ENCODE data around the gene FOXP1.

DNA sequence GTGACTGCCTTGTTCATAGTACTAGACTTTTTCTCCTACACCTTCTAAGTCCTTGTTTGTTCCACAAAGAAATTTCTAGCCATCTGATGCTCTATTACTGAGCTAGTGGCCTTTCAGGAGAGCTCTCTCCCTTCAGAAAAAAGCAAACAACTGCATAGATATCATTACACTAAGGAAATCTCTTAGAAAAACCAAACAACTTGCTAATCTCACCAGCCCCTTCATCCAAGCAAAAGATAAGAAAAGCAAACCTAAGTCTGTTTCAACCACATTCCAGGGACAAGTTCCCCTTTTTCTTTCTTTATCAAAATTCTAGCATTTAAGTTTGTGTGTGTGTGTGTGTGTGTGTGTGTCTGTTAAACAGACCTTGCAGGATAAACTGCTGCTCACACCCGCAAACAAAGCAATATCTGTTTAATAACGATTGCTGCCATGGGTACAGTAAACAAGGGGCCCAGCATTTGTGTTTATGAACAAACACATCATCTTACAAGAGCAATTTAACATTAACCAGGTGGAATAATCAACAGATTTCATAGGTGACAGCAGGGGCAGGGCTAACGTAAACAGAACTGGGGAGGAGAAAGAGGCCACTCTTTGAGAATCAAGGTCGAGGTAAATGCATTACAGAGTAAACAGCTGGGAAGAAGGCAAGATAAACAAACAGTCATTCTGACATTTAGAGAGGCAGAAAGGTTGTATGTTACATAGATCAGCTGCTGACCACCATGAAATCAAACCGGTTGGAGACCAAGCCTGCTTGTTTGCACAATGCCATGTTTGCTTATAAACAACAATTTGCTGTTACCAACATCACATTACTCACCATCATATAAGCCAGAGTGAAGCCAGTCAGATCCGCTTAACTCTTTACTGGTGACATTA, 375.1 kb downstream of the FOXP1 start:
- TF ChIP-seq, protein P1, sequence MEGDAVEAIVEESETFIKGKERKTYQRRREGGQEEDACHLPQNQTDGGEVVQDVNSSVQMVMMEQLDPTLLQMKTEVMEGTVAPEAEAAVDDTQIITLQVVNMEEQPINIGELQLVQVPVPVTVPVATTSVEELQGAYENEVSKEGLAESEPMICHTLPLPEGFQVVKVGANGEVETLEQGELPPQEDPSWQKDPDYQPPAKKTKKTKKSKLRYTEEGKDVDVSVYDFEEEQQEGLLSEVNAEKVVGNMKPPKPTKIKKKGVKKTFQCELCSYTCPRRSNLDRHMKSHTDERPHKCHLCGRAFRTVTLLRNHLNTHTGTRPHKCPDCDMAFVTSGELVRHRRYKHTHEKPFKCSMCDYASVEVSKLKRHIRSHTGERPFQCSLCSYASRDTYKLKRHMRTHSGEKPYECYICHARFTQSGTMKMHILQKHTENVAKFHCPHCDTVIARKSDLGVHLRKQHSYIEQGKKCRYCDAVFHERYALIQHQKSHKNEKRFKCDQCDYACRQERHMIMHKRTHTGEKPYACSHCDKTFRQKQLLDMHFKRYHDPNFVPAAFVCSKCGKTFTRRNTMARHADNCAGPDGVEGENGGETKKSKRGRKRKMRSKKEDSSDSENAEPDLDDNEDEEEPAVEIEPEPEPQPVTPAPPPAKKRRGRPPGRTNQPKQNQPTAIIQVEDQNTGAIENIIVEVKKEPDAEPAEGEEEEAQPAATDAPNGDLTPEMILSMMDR (IDR thresholded peaks at IDR 0.05), result no peak
- no peak for TF ChIP-seq POLR2A (IDR thresholded peaks at IDR 0.05)

All from breast epithelium (tissue), 3 donors.